NCI-H2171 treated with DMSO at 0.1 percent for 48 hours (cell line): ENCODE data around the gene ELAVL2.

Source experiments
- DNase-seq: peaks from one replicate; lab custom pipeline; 2025; lab: John Stamatoyannopoulos, UW

Gene ELAVL2

DNA sequence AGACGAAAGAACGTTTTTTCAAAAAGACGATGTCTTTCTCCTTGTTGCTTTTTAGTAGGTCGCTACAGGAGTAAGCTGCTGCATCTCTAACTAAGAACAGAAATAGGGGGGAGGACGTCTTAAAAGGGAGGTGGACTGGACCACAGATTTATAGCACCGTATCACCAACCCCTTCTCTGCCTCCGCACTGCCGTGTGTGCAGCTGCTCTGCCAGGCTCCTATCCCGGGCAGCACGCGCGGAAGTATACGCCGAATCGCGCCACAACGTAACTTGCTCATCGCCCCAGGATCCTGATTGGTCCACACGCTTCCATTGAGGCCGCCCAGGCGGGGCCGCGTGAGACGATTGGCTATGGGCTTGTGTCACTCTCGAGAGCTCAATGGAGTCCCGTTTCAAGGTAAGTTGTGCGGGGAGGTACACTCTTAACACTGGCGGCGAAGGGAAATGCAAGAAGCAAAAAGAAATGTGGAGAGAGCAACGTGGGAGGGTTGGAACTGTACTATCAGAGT is at the start of gene ELAVL2:
ELAVL2 (minus strand) TSS at position 121 of the 510 bp plus-strand sequence. CDS start 64,006 bp downstream, outside the sequence.
- no peak for DNase-seq

- no peak for DNase-seq
Measured at GRCh38 chr9:23858234-23858633, 32.2 kb upstream of the ELAVL2 start.

DNA sequence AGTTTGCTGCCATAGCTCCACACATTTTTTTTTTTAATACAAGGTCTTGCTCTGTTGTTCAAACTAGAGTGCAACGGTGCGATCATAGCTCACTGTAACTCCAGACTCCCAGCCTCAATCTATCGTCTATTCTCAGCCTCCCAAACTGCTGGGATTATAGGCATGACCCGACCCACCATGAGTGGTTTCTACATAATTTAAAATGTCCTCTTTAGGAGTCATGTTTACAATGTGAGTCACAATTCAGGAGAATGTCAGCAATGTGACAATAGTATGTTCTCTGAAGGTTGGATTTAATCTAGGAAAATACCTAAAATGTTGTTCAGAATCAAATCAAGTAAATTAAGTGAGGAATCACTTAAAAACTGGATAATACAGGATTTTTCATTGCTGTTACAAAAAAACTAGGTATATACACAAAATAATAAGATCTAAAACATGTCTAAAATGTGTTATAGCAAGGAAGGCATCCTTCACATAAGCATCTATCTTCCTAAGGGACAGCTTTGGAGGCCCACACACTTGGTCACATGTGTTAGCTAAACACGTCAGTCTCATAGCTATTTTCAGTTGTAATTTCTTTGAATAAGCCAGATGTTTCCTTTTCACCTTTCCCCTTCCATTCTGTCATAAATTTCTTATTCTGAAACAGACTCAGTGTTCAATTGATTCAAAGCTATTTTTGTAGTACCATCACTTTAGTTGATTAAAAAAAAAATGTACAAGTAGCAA is 30.0 kb upstream of the ELAVL2 start:
- DNase-seq: no peak

DNA sequence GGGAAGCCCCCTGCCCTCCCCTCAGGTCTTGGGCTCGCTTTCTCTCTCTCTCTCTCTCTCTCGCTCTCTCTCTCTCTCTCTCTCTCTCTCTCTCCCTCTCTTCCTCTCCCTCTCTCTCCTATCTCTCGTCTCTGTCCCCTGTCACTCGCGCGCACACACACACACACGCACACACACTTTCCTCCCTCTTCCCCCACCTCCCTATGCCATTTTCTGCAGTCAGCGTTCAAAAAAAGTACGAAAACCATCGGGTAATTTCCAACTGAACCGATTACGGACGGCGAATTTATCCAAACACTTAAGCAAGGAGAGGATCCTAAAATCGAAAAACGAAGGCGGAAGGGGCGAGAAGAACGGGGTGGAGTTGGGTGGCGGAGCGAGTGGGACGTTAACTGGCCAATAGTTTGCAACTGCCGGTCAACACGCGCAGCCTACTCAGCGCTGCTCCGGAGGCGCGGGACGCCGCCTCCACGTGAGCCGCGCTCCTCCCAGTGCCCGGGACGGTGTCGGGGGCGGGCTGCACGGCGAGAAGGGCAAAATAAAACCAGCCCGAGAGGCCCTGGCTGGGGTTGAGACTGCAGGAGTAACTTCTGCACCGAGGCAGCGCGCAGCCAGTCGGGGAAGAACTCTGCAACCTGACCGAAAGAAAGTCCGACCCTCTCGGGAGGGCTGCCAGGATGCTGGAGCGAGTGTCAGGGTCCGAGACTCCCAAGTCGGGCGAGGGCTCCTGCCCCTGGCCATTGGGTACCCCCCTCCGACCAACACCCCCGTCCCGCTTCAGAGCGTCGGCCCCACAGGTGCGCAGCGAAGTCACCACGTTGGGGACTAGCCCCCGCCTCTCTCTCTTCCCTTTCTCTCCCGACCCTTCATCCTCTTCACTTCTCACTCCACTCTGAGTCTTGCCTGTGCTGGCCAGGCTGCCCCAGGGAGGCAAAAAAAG is 24.9 kb upstream of the ELAVL2 start:
- no peak for DNase-seq

DNA sequence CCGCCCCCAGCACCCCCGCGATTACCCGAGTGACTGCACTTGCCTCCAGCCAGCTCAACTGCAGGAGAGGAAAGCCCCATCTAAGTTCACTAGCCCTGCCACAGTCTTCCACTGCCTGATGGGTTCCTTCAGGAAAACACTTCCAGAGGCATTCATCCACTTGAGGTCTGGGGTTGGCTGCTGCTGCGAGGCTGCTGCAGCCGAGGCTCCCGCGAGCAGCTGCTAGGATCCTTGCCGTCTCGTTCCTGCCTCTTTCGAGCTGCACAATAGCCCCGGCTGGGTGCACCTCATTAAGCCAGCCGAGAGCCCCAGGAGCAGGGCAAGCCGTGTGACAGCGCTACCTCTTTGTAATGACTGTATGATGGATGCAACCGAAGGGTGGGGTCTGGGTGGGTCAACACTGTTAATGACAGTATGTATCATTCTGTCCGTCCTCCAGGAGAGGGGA is 24.2 kb upstream of the ELAVL2 start:
- DNase-seq: peak; percentile 14

DNA sequence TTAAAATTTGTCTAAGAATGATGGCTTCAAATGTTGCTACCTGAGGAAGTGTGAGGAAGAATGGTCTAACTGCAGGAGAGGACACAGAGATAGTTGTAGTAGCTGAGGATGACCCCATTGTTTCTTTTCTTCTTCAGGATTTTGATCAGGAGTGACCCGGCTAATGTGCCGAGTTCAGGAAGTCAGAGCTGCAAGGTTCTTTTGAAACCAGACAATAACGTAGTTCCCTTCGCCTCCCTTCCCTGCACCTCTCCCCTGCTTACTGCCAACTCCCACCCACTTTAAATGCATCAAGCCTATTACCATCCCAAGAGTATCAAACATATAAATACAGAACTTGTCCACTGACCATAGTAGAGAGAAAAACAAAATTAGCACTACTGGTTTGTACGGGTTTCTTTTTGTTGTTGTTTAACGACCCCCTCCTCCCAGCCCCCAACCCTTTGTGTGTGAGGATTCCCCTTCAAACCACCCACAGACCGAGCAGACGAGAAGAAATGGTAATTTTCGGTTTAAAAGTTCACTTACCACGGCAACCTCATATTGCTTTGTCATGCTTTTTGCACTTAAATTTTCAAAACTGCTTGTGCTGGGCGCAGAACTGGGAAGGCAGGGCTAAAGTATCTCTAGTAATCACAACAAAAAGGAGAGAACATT is 23.5 kb upstream of the ELAVL2 start:
- no peak for DNase-seq

DNA sequence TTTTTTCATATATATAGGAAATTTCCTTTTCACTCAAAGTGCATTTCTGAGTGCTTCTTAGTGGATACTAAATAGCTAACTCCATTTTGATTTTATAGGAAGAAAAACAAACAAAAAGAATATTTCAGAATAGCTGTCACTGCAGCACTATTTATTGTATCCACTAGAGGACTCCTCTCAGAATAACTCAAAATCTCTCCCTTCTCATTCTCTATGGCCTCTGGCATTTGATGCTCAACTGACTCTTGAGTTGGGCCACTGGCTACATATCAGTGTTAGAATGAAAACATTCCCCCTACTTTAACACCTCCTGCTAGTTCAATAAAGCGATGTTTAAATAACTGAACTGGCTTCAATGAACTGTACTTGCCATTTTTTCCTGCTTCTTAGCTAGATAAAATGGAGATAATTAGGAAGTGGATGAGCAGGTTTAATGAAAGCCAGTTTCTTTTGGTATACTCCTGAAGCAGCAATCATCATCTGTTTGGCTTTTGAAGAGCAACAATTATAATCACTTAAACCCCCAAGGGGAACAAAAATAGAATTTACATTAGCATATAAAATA is 16.6 kb upstream of the ELAVL2 start:
- DNase-seq: no peak

GRCh38 chr9:23841304-23841703 is 15.3 kb upstream of the ELAVL2 start:
- no peak for DNase-seq

- DNase-seq: no peak
Measured at GRCh38 chr9:23837038-23837437, 11.0 kb upstream of the ELAVL2 start.

GRCh38 chr9:23830929-23831730 is 5.1 kb upstream of the ELAVL2 start:
- DNase-seq: no peak

GRCh38 chr9:23830476-23830805 is 4.4 kb upstream of the ELAVL2 start:
- DNase-seq: no peak

- DNase-seq: no peak
Measured at GRCh38 chr9:23829580-23830475, 3.8 kb upstream of the ELAVL2 start.

DNA sequence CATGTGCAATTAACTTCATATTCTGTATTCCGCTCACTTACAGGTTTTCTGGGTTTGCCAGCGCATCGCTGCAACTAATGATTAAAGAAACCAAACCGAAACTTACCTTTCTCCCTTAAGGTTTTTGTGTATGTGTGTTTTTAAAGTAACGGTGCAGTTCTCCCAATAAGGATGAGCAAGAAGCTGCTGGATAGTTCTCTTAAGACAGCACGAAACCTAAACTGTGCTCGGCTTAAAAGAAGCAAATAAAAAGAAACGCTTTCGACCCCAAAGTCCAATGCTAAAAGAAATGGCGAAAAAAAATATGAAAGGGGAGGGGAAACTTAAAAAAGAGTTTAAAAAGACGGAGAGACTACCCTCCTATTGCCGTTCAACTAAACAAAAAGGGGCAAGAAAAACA is 340 bp downstream of the ELAVL2 start:
- no peak for DNase-seq

GRCh38 chr9:23824830-23825591 is 1.0 kb downstream of the ELAVL2 start:
- DNase-seq: peak; percentile 24

- DNase-seq: no peak
Measured at GRCh38 chr9:23823986-23824829, 1.8 kb downstream of the ELAVL2 start.

- no peak for DNase-seq
Measured at GRCh38 chr9:23823269-23823668, 2.8 kb downstream of the ELAVL2 start.

- no peak for DNase-seq
Measured at GRCh38 chr9:23822261-23823169, 3.5 kb downstream of the ELAVL2 start.
